NCI-H510A treated with DMSO at 0.1 percent for 48 hours (cell line): ENCODE data around the gene PGLYRP2.

Source experiments
- DNase-seq: peaks from one replicate; lab custom pipeline; 2025; lab: John Stamatoyannopoulos, UW

Gene PGLYRP2

GRCh38 chr19:15456441-15456840 lies 22.9 kb downstream of the PGLYRP2 start:
- no peak for DNase-seq

DNA sequence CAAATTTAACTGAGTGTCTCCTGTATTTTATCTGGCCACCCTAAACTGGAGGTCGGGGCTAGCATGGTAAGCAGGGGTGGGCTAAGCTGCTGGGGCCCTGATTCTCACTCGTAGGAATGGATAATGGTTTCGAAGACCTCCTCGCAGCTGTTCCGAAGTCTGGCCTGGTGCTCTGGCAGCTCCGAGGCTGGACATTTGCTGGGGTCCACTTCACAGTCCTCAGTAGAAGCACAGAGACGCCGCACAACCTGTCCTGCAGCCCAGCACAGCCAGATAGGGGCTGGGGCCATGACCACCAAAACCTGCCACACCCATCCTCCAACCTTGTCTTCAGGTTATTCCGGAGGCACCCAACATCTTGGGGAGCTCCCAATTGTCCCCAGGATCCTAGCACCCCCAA lies 23.3 kb downstream of the PGLYRP2 start:
- no peak for DNase-seq

GRCh38 chr19:15453906-15454860 lies 25.1 kb downstream of the PGLYRP2 start:
- no peak for DNase-seq

GRCh38 chr19:15453091-15453578 lies 26.2 kb downstream of the PGLYRP2 start:
- no peak for DNase-seq

- DNase-seq: no peak
Observed at GRCh38 chr19:15452111-15453047, 26.9 kb downstream of the PGLYRP2 start.

DNA sequence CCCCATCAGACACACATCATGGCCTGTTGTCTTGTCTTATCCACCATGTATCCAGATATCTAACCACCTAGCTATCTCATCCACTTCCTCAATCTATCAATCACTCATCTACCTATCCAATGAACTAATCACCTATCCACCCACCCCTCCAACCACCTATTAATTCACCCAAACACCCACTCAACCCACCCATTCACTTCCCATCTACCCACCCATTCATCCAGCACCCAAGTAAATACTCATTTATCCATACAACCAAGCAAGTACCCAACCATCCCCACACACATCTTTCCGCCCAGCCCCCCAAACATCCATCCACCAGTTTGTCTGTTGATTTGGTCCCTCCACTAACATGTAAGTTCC lies 28.8 kb downstream of the PGLYRP2 start:
- no peak for DNase-seq

GRCh38 chr19:15449620-15450527 lies 29.4 kb downstream of the PGLYRP2 start, which contains the start of gene WIZ:
TSS of gene WIZ (minus strand) at chr19:15449956. CDS start at chr19:15448307, 1,649 bp downstream.
- DNase-seq: peak; percentile 52

DNA sequence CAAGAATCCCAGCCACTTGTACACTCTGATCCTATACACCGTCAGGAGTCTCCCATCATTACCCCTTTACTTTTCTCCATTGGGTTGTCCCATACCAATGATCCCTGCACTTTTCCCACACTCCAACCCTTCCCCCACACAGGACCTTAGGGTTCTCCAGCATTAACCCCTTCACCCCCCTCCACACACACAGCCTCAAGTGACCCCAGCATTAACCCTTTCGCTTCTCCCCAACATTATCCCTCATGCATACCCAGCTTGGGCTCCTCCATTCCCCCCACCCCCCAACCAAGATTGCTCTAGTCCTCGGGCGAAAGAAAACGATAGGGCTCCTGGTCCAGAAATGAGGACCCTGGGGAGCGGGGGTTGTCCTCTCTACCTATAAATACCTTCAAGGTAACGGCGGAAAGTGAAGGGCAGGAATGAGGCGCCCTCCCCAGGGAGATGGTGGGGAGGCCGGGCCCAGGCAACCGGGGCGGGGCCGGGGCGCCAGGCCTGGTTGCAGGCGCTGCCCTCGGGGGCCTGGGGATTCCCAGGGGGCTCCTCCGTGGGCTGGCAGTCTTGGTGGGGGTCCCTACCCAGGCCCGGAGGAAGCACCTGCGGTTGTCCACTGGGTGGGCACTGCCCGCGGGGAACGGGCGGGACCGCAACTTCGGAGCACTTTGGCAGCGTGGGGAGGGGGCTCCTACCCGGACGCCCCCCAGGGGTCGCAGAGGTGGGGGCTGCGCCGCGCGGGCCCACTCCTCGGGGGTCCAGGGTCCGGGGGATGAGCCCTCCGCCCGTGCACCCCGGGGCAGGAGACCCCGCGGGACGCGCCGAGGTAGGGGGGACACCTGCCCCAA lies 30.3 kb downstream of the PGLYRP2 start:
- DNase-seq: no peak

DNA sequence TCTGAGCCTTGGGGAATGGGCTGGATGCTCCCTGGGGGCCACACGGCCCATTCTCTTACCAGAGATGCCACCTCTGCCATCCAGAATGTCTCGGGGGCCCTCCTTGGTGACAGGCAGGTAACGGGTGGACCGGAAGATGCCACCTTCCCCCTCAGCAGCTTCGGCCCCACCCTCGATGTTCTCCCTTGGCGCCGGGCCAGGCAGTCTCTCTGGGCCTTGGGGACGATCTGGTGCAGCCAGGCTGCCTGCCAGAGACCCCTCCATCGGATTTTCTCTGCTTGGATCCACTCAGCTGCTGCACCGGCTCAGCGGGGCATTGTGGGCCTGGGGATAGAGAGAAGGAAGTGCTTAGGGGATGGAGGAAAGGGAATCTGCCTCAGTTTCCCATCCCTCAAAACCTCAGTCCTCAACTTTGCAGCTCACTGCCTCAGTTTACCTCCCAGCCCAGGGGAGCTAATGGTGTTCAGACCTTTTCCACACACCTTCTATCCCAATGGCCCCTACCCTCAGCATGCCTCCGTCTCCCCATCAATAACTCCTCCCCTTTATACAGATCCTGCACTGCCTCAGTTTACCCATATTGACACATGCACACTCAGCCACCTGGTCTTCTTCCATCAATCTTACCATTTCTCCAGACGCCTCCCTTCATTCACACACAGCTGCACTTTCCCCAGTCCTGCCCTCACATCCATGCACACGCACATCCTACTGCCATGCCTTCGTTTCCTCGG lies 31.1 kb downstream of the PGLYRP2 start:
- DNase-seq: no peak

DNA sequence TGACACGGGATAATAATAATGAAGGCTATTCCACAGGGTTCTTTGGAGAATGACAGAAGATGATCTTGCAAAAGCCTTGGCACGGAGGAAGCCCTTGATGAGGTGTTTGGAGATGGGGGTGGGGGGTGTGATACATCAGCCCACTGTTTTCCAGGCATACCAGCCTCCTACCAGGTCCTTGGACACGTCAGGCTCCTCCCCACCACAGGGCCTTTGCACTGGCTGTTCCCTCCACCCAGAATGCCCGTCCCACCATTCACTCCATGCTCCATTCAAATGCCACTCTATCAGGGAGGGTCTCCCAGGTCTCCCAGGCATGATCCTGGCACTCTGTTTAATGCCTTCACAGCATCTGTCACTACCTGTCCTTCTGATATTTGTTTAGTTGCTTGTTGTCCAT lies 32.2 kb downstream of the PGLYRP2 start:
- no peak for DNase-seq

GRCh38 chr19:15445807-15446376 lies 33.4 kb downstream of the PGLYRP2 start:
- no peak for DNase-seq

GRCh38 chr19:15445227-15445605 lies 34.1 kb downstream of the PGLYRP2 start:
- no peak for DNase-seq

DNA sequence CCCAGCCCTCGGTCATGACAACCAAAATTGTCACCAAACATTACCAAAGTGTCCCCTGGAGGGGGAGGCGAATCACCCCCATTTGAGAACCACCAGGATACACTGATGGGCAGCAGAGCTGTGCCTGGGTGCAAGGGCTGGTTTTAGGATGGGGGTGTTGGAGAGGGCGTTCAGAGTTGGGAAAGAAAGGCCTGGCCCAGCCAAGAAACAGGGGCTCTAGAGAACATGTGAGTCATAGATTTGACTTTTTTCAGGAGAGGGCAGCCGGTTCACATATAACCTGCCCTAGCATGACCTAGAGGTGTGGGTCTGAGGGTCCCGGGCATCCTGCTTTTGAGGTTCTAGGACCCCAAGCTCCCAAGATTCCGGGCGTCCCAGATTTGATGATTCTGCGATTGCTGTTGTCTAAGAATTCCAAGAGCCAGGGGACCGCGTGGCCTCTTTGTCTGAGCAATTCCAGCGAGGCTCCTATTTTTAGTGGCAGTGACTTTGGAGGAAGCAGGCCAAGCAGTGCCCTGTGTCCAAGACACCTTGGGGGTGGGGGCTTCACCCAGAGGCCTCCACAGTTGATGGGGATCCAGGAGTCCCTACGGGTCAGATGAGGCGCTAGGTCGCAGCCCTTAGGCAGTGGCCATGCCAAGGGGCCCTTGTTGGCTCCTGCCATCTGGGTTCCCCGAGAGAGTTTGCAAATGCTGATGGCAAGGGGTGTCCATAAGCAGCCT lies 34.6 kb downstream of the PGLYRP2 start:
- no peak for DNase-seq

DNA sequence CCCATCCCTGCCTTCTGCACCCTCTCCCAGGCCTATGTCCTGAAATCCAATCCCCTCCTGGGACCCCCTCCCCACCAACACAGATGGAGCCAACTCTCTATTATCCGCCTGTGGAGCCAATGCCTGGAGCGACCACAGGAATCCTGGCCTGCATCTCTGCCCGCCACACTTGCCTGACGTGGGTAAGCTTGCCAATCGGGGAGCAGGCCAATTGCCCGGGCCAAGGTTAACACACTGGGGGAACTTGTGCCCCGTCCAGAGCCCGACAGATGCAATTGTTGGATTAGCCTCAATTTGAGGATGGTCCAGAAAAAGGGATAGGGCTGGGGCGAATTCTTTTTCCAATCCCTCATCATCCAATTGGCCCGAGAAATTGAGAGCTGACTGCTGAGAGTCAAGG lies 35.5 kb downstream of the PGLYRP2 start:
- DNase-seq: no peak

GRCh38 chr19:15443325-15443724 lies 36.0 kb downstream of the PGLYRP2 start:
- no peak for DNase-seq

GRCh38 chr19:15442142-15442920 lies 37.0 kb downstream of the PGLYRP2 start:
- no peak for DNase-seq

DNA sequence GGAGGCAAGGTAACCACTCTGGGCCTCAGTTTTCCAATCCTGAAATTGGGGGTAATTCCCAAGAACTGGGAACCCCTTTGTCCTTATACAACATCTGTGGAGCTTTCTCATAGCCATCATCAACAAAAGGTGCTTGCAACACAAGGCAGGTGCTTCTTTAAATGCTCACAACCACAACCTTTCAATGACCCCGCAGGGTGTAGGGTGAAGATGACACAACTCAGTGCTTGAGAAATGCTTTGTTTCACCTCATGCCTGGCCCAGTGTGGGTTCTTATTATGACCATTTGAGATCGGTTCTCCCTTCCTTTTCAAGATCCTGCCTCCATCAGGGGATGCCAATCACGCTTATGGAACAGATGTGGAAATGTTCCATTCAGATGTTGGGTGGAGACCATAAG lies 38.0 kb downstream of the PGLYRP2 start:
- DNase-seq: no peak
